OCI-LY3 (cell line): ENCODE measurements around the gene C1orf141.

Experiments used
- EZH2phosphoT487 ChIP-seq: fragments of 200-600 bp; shearing (Covaris generic); IDR thresholded peaks from 2 replicates; pipeline ENCODE4 v1.6.1; 2018; ENCODE audit warnings: antibody characterized with exemption, mixed run types, low read depth
- TF ChIP-seq, protein P1 (sequence below): fragments of 200-600, 300-600 bp; sonication (generic); IDR thresholded peaks from 2 replicates; pipeline ENCODE4 v1.5.1; 2014; ENCODE audit warnings: antibody characterized with exemption, low read length, low read depth

DNA sequence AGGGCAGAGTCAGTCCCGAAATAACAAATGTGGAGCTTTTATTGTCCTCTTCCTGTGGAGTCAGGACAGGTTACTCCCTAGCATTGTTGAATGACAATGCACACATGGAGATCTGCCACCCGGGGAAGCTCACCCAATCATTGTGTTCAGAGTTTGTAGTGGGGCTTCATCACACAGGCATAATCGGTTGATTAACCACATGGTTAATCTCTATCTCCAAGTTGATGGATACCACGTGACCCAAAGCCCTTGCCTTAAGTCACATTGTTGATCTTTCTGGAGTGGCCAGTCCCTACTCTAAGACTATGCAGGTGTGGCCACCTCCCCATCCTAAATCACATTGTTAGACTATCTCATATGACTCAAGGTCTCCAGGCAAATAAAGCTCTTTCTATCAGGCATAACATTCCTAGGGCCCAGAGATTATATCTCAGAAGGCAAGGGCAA, 2.6 kb upstream of the C1orf141 start:
- TF ChIP-seq, protein P1, sequence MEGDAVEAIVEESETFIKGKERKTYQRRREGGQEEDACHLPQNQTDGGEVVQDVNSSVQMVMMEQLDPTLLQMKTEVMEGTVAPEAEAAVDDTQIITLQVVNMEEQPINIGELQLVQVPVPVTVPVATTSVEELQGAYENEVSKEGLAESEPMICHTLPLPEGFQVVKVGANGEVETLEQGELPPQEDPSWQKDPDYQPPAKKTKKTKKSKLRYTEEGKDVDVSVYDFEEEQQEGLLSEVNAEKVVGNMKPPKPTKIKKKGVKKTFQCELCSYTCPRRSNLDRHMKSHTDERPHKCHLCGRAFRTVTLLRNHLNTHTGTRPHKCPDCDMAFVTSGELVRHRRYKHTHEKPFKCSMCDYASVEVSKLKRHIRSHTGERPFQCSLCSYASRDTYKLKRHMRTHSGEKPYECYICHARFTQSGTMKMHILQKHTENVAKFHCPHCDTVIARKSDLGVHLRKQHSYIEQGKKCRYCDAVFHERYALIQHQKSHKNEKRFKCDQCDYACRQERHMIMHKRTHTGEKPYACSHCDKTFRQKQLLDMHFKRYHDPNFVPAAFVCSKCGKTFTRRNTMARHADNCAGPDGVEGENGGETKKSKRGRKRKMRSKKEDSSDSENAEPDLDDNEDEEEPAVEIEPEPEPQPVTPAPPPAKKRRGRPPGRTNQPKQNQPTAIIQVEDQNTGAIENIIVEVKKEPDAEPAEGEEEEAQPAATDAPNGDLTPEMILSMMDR, result no peak
- TF ChIP-seq EZH2phosphoT487, result no peak
